ENCODE measurements around the gene SMARCA4. TPM values are rescaled to one million over a fixed set of nuclear protein-coding genes. Genes with fewer than 3 reads are reported as not detected.

SMARCA4 gene
- total and polyA plus RNA-seq, 2 experiments from 2014 or later, result 177 to 336 TPM

- H3K4me2 ChIP-seq, result no peak overlapping the region
- peaks cover 79% of the 10 kb centered on the region for H3K36me3 ChIP-seq (ENCODE audit: insufficient read depth)
- no peaks in the 10 kb centered on the region for H3K9me2 ChIP-seq (ENCODE audit: insufficient read depth)
- H4K20me1 ChIP-seq (replicated peaks; ENCODE audit: insufficient read depth), result peaks cover 64% of the 10 kb centered on the region
- DNase-seq (ENCODE audit: low spot score) (no peak), ATAC-seq (no peak)
- Mint-ChIP-seq H3K4me1 (no peaks in the 10 kb centered on the region), H3K4me3 (no peak overlapping the region), H3K27ac (no peak overlapping the region), H3K27me3 (ENCODE audit: insufficient read depth, low read depth, poor library complexity) (peaks cover 20% of the 10 kb centered on the region), H3K36me3 (ENCODE audit: low read depth) (peaks cover 99% of the 10 kb centered on the region), H3K9me3 (no peaks in the 10 kb centered on the region; the same call in 2 of the 3 replicates)
- no peak overlapping the region for H3K27ac ChIP-seq (ENCODE audit: low read depth)
- peaks cover 72% of the 10 kb centered on the region for H3F3A ChIP-seq (replicated peaks; ENCODE audit: low read depth)
- H3K4me3 ChIP-seq, result no peak overlapping the region
- H3K4me1 ChIP-seq (ENCODE audit: insufficient read depth), result no peaks in the 10 kb centered on the region
- H3K27me3 ChIP-seq (ENCODE audit: insufficient read depth), result no peaks in the 10 kb centered on the region
- H3K79me2 ChIP-seq (replicated peaks; ENCODE audit: insufficient read depth), result peaks cover 52% of the 10 kb centered on the region
- no peak overlapping the region for H2AFZ ChIP-seq
- TF ChIP-seq, protein P1, sequence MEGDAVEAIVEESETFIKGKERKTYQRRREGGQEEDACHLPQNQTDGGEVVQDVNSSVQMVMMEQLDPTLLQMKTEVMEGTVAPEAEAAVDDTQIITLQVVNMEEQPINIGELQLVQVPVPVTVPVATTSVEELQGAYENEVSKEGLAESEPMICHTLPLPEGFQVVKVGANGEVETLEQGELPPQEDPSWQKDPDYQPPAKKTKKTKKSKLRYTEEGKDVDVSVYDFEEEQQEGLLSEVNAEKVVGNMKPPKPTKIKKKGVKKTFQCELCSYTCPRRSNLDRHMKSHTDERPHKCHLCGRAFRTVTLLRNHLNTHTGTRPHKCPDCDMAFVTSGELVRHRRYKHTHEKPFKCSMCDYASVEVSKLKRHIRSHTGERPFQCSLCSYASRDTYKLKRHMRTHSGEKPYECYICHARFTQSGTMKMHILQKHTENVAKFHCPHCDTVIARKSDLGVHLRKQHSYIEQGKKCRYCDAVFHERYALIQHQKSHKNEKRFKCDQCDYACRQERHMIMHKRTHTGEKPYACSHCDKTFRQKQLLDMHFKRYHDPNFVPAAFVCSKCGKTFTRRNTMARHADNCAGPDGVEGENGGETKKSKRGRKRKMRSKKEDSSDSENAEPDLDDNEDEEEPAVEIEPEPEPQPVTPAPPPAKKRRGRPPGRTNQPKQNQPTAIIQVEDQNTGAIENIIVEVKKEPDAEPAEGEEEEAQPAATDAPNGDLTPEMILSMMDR (conservative IDR thresholded peaks at IDR 0.05; ENCODE audit: low read depth in 2 of 2), result no peak
- TF ChIP-seq STAT1 (IDR thresholded peaks at IDR 0.05; ENCODE audit: unreplicated experiment), result no peak
- TF ChIP-seq, protein P2, sequence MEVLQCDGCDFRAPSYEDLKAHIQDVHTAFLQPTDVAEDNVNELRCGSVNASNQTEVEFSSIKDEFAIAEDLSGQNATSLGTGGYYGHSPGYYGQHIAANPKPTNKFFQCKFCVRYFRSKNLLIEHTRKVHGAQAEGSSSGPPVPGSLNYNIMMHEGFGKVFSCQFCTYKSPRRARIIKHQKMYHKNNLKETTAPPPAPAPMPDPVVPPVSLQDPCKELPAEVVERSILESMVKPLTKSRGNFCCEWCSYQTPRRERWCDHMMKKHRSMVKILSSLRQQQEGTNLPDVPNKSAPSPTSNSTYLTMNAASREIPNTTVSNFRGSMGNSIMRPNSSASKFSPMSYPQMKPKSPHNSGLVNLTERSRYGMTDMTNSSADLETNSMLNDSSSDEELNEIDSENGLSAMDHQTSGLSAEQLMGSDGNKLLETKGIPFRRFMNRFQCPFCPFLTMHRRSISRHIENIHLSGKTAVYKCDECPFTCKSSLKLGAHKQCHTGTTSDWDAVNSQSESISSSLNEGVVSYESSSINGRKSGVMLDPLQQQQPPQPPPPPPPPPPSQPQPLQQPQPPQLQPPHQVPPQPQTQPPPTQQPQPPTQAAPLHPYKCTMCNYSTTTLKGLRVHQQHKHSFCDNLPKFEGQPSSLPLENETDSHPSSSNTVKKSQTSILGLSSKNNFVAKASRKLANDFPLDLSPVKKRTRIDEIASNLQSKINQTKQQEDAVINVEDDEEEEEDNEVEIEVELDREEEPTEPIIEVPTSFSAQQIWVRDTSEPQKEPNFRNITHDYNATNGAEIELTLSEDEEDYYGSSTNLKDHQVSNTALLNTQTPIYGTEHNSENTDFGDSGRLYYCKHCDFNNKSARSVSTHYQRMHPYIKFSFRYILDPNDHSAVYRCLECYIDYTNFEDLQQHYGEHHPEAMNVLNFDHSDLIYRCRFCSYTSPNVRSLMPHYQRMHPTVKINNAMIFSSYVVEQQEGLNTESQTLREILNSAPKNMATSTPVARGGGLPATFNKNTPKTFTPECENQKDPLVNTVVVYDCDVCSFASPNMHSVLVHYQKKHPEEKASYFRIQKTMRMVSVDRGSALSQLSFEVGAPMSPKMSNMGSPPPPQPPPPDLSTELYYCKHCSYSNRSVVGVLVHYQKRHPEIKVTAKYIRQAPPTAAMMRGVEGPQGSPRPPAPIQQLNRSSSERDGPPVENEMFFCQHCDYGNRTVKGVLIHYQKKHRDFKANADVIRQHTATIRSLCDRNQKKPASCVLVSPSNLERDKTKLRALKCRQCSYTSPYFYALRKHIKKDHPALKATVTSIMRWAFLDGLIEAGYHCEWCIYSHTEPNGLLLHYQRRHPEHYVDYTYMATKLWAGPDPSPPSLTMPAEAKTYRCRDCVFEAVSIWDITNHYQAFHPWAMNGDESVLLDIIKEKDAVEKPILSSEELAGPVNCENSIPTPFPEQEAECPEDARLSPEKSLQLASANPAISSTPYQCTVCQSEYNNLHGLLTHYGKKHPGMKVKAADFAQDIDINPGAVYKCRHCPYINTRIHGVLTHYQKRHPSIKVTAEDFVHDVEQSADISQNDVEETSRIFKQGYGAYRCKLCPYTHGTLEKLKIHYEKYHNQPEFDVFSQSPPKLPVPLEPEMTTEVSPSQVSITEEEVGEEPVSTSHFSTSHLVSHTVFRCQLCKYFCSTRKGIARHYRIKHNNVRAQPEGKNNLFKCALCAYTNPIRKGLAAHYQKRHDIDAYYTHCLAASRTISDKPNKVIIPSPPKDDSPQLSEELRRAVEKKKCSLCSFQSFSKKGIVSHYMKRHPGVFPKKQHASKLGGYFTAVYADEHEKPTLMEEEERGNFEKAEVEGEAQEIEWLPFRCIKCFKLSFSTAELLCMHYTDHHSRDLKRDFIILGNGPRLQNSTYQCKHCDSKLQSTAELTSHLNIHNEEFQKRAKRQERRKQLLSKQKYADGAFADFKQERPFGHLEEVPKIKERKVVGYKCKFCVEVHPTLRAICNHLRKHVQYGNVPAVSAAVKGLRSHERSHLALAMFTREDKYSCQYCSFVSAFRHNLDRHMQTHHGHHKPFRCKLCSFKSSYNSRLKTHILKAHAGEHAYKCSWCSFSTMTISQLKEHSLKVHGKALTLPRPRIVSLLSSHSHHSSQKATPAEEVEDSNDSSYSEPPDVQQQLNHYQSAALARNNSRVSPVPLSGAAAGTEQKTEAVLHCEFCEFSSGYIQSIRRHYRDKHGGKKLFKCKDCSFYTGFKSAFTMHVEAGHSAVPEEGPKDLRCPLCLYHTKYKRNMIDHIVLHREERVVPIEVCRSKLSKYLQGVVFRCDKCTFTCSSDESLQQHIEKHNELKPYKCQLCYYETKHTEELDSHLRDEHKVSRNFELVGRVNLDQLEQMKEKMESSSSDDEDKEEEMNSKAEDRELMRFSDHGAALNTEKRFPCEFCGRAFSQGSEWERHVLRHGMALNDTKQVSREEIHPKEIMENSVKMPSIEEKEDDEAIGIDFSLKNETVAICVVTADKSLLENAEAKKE (CRISPR knock-in tag; IDR thresholded peaks at IDR 0.05), result no peak
- TF ChIP-seq, protein P3, sequence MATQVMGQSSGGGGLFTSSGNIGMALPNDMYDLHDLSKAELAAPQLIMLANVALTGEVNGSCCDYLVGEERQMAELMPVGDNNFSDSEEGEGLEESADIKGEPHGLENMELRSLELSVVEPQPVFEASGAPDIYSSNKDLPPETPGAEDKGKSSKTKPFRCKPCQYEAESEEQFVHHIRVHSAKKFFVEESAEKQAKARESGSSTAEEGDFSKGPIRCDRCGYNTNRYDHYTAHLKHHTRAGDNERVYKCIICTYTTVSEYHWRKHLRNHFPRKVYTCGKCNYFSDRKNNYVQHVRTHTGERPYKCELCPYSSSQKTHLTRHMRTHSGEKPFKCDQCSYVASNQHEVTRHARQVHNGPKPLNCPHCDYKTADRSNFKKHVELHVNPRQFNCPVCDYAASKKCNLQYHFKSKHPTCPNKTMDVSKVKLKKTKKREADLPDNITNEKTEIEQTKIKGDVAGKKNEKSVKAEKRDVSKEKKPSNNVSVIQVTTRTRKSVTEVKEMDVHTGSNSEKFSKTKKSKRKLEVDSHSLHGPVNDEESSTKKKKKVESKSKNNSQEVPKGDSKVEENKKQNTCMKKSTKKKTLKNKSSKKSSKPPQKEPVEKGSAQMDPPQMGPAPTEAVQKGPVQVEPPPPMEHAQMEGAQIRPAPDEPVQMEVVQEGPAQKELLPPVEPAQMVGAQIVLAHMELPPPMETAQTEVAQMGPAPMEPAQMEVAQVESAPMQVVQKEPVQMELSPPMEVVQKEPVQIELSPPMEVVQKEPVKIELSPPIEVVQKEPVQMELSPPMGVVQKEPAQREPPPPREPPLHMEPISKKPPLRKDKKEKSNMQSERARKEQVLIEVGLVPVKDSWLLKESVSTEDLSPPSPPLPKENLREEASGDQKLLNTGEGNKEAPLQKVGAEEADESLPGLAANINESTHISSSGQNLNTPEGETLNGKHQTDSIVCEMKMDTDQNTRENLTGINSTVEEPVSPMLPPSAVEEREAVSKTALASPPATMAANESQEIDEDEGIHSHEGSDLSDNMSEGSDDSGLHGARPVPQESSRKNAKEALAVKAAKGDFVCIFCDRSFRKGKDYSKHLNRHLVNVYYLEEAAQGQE (IDR thresholded peaks at IDR 0.05; ENCODE audit: unreplicated experiment), result no peak
- no peak for TF ChIP-seq JUNB (IDR thresholded peaks at IDR 0.05; ENCODE audit: unreplicated experiment)
- TF ChIP-seq CREB1 (CRISPR knock-in tag; IDR thresholded peaks at IDR 0.05; ENCODE audit: low read depth), result no peak
- TF ChIP-seq EZH2phosphoT487 (IDR thresholded peaks at IDR 0.05; ENCODE audit: unreplicated experiment), result no peak
- TF ChIP-seq EZH2 (IDR thresholded peaks at IDR 0.05; ENCODE audit: low read depth, unreplicated experiment), result no peak
- no peak for TF ChIP-seq NANOG (IDR thresholded peaks at IDR 0.05; ENCODE audit: borderline replicate concordance)
- TF ChIP-seq, protein P4, sequence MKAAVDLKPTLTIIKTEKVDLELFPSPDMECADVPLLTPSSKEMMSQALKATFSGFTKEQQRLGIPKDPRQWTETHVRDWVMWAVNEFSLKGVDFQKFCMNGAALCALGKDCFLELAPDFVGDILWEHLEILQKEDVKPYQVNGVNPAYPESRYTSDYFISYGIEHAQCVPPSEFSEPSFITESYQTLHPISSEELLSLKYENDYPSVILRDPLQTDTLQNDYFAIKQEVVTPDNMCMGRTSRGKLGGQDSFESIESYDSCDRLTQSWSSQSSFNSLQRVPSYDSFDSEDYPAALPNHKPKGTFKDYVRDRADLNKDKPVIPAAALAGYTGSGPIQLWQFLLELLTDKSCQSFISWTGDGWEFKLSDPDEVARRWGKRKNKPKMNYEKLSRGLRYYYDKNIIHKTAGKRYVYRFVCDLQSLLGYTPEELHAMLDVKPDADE (IDR thresholded peaks at IDR 0.05), result no peak
- TF ChIP-seq ZNF114 (CRISPR knock-in tag; IDR thresholded peaks at IDR 0.05), result no peak
- no peak for TF ChIP-seq ZNF331 (CRISPR knock-in tag; IDR thresholded peaks at IDR 0.05; ENCODE audit: low read depth)
Measured at GRCh38 chr19:11111771-11112144, 150.9 kb downstream of the SMARCA4 start.

Measured in GM23338 (cell line).